Omental fat pad (tissue), 4 donors: ENCODE data around the gene CHI3L2. TPM values are rescaled to one million over a fixed set of nuclear protein-coding genes. Genes with fewer than 3 reads are reported as not detected.

Experiments used
- ATAC-seq: fragments of 150-250 bp; one replicate; pipeline ENCODE4 v1.9.1; 2016; ENCODE audit warnings: mild to moderate bottlenecking, moderate library complexity; ENCODE audit not compliant: low FRiP score
- DNase-seq: peaks from one replicate; pipeline ENCODE4 v3.0.0-alpha.2; 2019; ENCODE audit warnings: low spot score
- CTCF ChIP-seq, 3 donors: fragments of 450-650 bp; IDR thresholded peaks; one replicate each; pipeline ENCODE4 v1.5.1; 2016 to 2017; ENCODE audit warnings: antibody characterized with exemption in 3 of 3, mild to moderate bottlenecking in 3 of 3, moderate library complexity in 2 of 3
- total RNA-seq, 4 donors: library from RNA; depleted of rRNA; stranded (reverse); fragments of >200 nt; gene quantifications; one replicate each; pipeline ENCODE4 v1.1.0, GENCODE V29; 2016

The CHI3L2 gene
- total RNA-seq, 4 donors from 2014 or later = 1.2 to 28.5 (median 6.1) TPM

GRCh38 chr1:111191496-111191895 lies 36.0 kb upstream of the CHI3L2 start:
- DNase-seq (no peak), ATAC-seq (no peak)
- no peak for TF ChIP-seq CTCF (IDR thresholded peaks at IDR 0.05)

GRCh38 chr1:111192074-111192473 lies 35.4 kb upstream of the CHI3L2 start:
- TF ChIP-seq CTCF (IDR thresholded peaks at IDR 0.05) = no peak
- ATAC-seq (no peak), DNase-seq (no peak)

GRCh38 chr1:111192658-111193519 lies 34.6 kb upstream of the CHI3L2 start:
- TF ChIP-seq CTCF (IDR thresholded peaks at IDR 0.05) = no peak
- ATAC-seq = no peak
- DNase-seq = no peak

GRCh38 chr1:111193712-111194480 lies 33.6 kb upstream of the CHI3L2 start:
- DNase-seq = no peak
- no peak for ATAC-seq
- no peak for TF ChIP-seq CTCF (IDR thresholded peaks at IDR 0.05)

- TF ChIP-seq CTCF (IDR thresholded peaks at IDR 0.05) = no peak
- ATAC-seq (no peak), DNase-seq (no peak)
Measured at GRCh38 chr1:111195002-111195684, 32.4 kb upstream of the CHI3L2 start.

GRCh38 chr1:111196213-111196612 lies 31.3 kb upstream of the CHI3L2 start:
- DNase-seq (no peak), ATAC-seq (no peak)
- no peak for TF ChIP-seq CTCF (IDR thresholded peaks at IDR 0.05)
